SK-N-SH treated with all-trans-retinoic acid at 6 μM for 48 hours (cell line): Measurements from ENCODE around the gene CDC26.

Experiments
- CSDC2 ChIP-seq: fragments of 250-450 bp; sonication (Bioruptor Pico); IDR thresholded peaks from 2 replicates; pipeline ENCODE4 v1.5.0; 2020; ENCODE audit warnings: mild to moderate bottlenecking, moderate library complexity
- ISL1 ChIP-seq: fragments of 250-450 bp; sonication (Bioruptor Pico); IDR thresholded peaks from 2 replicates; pipeline ENCODE4 v2.1.2; 2022; ENCODE audit warnings: mild to moderate bottlenecking, moderate library complexity
- PPARA ChIP-seq: fragments of 250-450 bp; sonication (Bioruptor Pico); IDR thresholded peaks from 2 replicates; pipeline ENCODE4 v1.5.0; 2020; ENCODE audit warnings: mild to moderate bottlenecking, borderline replicate concordance
- RARB ChIP-seq: fragments of 250-450 bp; sonication (Bioruptor Pico); IDR thresholded peaks from 2 replicates; pipeline ENCODE4 v1.8.0; 2021; ENCODE audit warnings: mild to moderate bottlenecking, moderate library complexity
- SNAI2 ChIP-seq: fragments of 250-450 bp; sonication (Bioruptor Pico); IDR thresholded peaks from 2 replicates; pipeline ENCODE4 v1.5.0; 2020; ENCODE audit warnings: mild to moderate bottlenecking, moderate library complexity
- ZFP3 ChIP-seq: fragments of 250-450 bp; sonication (Bioruptor Pico); IDR thresholded peaks from 2 replicates; pipeline ENCODE4 v1.5.0; 2020; ENCODE audit warnings: mild to moderate bottlenecking, moderate library complexity
- ZFP30 ChIP-seq: fragments of 450-650 bp; formaldehyde crosslinking; IDR thresholded peaks from 2 replicates; pipeline ENCODE4 v1.5.0; 2022; ENCODE audit warnings: mild to moderate bottlenecking, moderate library complexity
- ZNF565 ChIP-seq: fragments of 450-650 bp; formaldehyde crosslinking; conservative IDR thresholded peaks from 2 replicates; pipeline ENCODE4 v1.5.0; 2020; ENCODE audit warnings: low read depth, mild to moderate bottlenecking, moderate library complexity
- TF ChIP-seq, protein P1 (sequence below): fragments of 250-450 bp; sonication (Bioruptor Pico); IDR thresholded peaks from 2 replicates; pipeline ENCODE4 v1.8.0; 2020; ENCODE audit warnings: mild to moderate bottlenecking, moderate library complexity, borderline replicate concordance

DNA sequence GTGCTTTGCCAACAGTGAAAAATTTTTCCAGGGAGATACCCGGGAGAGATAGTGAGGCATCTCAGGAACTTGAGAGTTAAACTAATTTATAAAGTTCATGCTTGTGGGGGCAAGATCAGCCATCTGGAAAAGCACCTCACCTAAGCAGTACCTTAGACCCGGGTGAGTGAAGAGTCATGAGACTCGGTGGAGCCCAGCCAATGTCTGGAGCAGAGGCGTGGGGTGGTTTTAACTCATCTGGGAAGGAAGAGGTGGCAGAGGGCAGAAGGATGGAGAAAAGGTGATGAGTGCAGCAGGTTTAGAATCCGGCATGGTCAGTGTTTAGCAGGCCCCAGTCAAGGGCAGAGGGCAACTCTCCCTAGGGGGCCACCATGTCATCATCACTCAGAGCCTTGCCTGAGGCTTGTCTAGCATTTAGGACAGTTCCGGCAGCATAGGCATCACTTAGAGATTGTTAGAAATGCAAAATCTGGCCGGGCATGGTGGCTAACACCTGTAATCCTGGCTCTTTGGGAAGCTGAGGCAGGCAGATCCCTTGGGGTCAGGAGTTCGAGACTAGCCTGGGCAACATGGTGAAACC, 32.1 kb upstream of the CDC26 start:
- no peak for TF ChIP-seq ZFP30
- TF ChIP-seq ISL1 (CRISPR knock-in tag), result no peak
- no peak for TF ChIP-seq SNAI2 (CRISPR knock-in tag)
- TF ChIP-seq ZFP3, result no peak
- TF ChIP-seq, protein P1, sequence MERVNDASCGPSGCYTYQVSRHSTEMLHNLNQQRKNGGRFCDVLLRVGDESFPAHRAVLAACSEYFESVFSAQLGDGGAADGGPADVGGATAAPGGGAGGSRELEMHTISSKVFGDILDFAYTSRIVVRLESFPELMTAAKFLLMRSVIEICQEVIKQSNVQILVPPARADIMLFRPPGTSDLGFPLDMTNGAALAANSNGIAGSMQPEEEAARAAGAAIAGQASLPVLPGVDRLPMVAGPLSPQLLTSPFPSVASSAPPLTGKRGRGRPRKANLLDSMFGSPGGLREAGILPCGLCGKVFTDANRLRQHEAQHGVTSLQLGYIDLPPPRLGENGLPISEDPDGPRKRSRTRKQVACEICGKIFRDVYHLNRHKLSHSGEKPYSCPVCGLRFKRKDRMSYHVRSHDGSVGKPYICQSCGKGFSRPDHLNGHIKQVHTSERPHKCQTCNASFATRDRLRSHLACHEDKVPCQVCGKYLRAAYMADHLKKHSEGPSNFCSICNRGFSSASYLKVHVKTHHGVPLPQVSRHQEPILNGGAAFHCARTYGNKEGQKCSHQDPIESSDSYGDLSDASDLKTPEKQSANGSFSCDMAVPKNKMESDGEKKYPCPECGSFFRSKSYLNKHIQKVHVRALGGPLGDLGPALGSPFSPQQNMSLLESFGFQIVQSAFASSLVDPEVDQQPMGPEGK (CRISPR knock-in tag), result no peak
- TF ChIP-seq RARB (CRISPR knock-in tag), result no peak
- TF ChIP-seq PPARA, result no peak
- no peak for TF ChIP-seq ZNF565
- TF ChIP-seq CSDC2, result no peak
